Astrocyte of the hippocampus (primary cell): ENCODE data around the gene NENF.
A peak's percentile ranks its signal among the peaks of the same experiment; 100 is the strongest.
"Not testable (repeated sequence)": the region's sequence is repeated elsewhere in the genome, so short reads cannot be mapped to it uniquely, and the experiment has no call there.

ENCODE experiments used
- DNase-seq: peaks from one replicate; pipeline ENCODE4 v3.0.0; 2011; ENCODE audit warnings: low read depth, low spot score

The NENF gene

DNA sequence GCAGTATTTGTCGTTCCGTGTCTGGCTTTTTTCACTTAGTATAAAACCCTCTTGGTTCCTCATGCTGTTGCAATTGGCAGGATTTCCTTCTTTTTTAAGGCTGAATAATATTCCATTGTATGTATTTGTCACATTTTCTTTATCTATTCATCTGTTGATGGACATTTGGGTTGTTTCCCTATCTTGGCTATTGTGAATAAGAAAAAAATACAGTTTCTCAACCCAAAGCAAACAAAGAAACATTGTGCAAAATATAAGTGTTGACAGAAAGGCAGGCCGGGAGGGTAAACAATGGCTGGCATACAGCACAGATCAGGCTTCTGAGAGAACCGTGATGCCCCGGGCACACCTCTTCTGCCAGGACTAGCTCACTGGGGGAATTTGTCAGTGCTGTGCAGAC lies 26.9 kb downstream of the NENF start:
- DNase-seq, result no peak

DNA sequence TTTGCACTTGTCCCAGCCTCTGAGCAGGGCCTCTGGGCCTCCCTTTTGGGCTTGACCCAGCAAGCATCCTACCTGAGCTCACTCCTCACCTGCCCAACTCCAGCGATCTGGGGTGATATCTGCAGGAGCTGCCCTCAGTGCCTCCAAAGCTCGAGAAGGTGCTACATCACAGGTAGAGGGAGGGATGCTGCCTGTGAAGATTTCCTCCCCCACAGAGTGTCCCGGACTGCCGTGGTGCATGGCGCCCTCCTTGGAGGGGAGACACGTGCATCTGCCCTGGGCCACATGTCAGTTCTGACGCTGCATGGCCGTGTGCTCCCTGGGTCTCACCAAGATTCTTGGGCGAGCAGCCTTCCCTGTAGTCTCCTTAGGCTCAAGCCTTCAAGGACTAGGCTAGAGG lies 27.7 kb downstream of the NENF start:
- no peak for DNase-seq

DNA sequence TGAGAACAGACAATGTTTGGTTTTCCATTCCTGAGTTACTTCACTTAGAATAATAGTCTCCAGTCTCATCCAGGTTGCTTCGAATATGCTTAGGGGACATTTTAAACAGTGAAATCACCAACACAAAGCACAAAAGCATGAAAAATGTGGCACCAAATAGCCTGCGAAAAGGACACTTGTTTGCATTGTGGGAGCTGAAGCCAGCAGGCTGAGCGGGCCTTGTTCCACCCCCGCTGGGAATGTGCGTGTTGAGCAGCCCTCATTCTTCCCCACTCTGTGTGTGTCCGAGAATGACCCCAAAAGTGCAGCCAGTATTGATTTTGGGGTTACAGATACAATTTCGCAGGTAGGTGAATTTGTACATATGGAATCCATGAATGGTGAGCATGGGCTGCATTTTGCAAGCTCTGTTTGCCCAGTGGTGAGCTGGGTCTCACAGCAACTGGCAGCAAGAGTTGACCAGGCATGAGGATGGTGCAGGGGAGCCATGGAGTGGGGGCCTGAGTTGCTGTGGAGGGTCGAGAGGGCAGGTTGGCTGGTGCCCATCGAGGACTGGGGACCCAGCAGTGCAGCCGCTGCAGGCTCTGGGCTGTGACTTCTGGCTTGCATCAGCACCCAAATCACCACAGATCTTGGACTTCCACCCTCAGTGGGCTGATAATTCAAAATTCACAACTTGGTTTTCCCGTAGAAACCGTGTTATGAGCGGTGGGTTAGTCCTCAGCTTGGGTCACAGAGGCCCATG lies 29.4 kb downstream of the NENF start:
- DNase-seq, result no peak

DNA sequence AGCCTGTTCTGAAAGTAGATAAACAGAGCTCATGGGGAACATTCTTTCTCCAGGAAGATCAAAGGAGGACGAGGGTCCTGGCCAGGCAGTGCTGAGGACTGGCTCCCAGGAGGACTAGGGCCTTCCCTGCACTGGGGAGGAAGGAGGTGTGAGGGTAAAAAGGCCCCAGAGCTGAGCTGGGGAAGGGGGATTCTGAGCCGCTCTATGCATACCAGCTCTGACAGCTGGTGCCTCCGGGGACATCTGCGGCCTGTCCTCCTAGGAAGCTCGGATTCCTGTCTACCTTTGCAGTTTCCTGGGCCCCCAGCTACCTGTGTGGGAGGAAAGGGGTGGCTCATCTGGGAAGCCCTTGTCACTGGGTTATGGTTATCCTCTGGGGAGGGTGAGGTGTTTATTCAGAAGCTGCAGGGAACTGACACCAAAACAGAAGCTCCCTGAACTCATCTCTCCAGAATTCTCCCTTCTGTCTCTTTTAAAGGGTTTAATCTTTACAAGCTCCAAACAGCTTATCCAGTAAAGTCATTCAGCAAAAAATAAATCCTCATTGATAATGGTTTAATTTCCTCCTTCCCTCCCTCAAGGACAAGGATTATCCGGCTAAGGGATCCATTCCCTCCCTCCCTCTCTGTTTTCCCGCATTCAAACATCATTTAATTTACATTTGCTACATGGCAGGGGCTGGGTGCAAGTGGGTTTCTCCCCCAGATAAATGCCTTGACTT lies 31.0 kb downstream of the NENF start:
- no peak for DNase-seq

GRCh38 chr1:212465311-212465710 lies 32.6 kb downstream of the NENF start:
- no peak for DNase-seq

DNA sequence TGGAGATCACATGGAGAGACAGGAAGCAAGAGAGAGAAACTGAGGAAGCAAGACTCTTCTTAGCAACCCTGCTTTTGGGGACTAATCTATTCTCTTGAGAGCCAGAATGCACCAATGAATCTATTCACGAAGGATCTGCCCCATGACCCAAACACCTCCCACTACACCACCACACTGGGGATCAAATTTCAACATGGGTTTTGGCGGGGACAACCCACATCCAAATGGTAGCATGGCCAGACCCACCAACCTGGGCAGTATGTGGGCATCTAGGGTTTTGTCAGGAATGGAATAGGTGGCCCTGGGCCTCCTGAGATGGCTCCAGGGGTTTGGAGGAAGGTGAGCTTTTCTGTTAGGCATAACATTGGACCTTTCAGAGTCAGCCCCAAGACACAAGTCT lies 33.7 kb downstream of the NENF start:
- DNase-seq, result no peak

DNA sequence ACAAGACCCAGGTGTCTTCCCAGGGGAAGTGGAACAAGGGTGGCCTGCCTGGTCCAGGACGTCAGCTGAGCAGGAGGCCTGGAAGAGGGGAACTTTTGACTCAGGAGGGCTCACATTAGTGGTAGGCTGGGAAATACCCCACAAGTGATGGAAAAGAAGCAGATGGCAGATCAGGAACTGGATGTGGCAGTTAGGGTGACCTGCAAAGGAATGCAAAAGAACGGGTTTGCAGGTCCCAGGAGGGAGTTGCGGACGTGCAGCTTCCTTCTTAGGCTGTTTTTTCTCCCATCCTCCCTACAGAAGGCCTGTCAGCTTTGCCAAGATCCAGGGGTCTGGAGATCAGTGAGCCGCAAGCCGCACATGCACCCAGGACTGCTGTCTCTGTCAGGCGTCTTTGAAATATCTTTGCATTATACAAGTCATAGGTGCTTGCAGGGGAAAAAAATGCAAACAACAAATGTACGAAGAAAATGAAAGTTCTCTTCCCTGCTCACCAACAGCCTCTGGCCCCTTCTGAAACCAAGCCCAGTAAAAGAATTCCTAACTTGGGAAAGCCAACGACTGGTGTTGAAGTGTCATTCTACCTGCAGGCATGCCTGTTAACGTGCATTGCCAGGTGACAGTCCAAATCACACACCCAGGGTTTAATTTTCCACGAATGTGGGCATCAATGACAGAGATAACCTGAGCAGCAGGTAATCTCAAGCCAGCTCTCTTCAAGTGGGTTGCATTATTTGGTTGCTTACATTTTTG lies 34.4 kb downstream of the NENF start:
- no peak for DNase-seq

DNA sequence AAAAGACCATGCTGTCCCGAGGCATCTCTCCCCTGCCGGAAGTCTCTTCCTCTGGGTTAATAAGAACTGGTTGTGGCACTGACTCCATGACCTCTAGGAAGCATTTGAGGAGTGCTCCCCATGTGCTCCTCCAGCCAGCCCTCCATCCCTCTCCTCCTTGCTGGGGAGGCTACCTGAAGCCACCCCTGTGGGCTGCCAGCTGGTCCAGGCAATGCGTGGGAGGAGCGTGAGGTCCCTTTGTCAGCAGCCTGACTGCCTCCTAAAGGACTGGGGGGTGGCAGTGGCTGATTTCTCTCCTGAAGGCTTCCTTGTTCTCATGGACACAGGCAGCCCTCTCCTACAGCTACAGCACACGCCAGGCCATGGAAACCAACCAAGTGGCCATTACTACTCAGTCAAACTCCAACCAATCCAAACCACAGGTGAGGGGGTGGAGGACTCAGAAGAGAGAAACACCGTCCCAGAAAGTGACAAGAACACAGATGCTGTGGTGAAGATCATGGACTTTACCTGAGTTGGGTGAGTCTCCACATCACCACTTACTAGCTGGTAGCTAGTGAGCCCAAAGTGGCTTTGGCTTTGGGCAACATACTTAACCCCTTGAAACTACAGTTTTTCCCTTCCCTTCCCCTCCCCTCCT lies 35.2 kb downstream of the NENF start:
- DNase-seq, result no peak

GRCh38 chr1:212470059-212470458 lies 37.3 kb downstream of the NENF start:
- peak; percentile 98 for DNase-seq

GRCh38 chr1:212471286-212471685 lies 38.6 kb downstream of the NENF start:
- no peak for DNase-seq

DNA sequence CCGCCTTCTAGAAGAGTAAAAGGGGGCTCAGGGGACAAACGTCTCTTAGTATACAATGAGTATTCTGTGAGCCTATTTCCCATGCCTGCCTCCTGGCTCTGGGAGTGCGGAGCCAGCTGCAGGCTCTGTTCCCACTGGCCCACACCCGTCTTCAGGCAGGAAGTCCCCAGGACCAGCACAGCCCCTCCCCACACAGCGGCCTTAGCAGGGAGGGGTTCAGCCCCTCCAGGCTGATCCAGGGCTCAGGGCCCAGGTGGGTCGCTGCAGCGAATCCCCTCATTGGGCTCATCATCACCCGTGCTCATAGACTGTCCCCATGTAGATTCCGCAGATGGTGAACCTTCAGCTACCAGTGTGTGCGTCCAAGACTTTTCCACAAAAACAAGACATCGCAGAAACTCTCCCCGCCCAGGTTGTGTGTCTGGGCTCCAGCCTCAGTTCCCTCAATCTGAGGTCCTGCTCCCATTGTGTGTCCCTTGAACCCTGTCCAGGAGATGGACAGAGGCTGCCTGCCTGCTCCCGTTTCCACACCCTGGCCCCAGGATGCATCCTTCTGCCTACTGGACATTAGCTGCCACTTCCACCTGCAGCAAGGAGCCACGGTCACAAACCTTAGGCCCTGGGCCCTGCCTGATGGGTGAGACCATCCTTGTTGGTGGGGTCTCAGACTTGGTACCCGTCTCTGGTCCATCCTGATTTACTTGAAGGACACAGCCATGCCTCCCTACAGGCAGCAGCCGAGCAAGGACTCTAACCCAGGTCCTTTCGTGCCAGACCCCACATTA lies 39.4 kb downstream of the NENF start:
- no peak for DNase-seq

- no peak for DNase-seq
Measured at GRCh38 chr1:212473729-212474128, 41.0 kb downstream of the NENF start.

DNA sequence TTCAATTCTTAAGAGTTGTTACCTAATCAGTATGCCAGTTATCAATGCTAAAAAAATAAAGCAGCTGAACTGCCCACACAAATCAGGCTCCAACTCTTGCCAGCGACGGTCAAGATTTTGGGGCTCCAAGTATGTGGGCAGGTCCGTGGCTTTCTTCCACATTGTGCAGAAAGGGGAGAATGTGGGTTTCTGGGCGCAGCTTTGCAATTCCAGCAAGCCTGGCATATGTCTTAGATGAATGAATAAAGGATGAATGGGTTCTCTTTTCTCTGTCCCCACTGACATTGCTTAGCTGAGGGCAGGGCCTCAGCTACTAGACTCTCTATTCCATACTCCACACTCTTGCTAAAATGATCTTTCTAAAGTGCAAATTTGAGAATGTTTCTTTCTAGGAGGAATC lies 42.4 kb downstream of the NENF start:
- DNase-seq, result no peak

DNA sequence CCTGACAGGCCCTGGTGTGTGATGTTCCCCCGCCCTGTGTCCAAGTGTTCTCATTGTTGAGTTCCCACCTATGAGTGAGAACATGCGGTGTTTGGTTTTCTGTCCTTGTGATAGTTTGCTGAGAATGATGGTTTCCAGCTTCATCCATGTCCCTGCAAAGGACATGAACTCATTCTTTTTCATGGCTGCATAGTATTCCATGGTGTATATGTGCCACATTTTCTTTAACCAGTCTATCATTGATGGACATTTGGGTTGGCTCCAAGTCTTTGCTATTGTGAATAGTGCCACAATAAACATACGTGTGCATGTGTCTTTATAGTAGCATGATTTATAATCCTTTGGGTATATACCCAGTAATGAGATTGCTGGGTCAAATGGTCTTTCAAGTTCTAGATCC lies 43.1 kb downstream of the NENF start:
- not testable (repeated sequence) for DNase-seq

DNA sequence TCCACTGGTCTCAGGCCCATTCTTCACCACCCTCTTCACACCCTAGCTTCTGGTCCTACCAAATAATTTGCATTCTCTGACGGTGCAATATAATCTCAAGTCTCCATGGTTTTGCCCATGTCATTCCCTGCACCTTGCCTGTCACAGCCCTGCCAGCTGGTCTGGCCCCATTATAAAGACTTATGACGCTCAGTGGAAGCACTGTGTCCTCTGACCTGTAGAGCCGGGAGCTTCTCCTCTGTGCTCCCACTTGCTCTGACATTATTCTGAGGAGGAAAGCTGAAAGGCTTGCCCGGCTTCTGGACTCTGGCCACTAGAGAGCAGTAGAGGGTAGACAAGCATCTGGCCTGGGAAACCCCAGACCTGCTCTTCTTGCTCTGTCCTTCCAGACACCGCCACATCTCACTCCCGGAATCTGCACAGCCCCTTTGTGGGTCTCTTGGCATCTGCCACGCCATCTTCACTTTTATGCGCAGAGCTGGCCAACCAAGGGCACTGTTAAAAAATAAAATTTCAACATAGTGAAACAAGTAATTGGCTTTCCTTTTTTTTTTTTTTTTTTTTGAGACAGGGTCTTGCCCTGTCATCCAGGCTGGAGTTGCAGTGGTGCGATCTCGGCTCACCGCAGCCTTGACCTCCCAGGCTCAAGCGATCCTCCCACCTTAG lies 44.4 kb downstream of the NENF start:
- peak; percentile 93 for DNase-seq

DNA sequence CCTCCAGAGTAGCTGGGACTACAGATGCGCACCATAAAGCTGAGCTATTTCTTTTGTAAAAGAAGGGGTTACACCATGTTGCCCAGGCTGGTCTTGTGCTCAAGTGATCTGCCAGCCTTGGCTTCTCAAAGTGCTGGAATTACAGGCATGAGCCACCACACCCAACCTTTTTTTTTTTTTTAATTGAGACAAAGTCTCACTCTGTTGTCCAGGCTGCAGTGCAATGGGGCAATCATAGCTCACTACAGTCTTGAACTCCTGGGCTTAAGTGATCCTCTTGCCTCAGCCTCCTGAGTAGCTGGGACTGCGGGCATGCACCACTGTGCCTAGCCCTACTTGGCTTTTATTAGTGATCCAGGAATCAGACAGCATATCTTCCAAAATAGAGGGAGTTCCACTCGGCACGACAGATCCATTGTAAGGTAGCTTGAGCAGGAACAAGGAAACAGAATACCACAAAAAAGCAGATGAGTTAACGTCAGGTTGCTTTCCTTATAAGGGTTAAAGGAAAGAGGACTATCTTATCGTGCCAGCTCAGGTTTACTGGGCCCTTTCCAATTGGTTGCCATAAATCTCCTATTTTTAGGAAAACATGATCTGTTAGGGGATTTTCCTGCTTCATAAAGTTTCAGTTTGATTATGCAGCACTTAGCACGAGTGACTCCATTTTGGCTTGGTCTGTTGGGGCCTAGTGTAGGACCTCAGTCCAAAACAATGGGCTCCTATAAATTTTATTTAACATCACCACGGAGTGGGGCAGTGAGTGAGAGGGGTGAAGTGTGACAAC lies 45.2 kb downstream of the NENF start:
- DNase-seq, result no peak

DNA sequence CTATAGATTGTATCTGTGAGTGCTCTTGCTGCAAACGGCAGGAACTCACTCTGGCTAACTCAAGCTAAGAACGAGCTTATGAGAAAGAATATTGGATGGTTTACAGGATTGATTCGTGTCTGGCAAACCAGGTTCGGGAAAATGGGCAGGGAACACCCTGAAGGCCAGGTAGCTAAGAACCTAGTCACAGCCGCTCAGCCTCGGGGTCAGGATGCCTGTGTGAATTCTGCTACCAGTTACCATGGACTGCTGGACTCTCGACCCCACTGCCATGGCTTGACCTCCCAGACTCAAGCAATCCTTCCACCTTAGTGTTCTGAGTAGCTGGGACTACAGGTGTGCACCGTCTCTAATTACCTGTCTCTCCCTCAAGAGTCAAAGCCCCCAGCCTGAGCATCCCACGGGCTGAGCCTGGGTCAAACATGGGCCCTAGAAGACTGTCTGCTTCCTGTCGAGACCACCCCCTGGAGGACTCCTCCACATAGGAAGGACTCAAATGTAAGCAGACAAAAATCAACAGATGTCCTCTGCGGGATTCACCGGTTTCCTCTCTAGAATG lies 45.8 kb downstream of the NENF start:
- DNase-seq, result no peak

DNA sequence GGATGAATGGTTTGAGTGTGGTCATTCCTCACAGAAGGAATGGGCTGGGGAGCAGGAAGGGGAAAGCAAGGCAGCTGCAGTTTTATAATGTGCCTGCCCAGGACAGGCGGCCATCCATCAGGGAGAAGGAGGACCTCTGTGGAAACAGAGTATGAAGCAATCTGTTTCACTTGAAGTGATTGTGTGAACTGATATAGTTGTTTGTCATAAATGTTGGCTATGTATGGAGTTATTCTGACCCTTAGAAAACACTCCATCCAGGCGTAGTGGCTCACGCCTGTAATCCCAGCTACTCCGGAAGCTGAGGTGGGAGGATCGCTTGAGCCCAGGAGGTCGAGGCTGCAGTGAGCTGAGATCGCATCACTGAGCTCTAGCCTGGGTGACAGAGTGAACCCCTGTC lies 46.5 kb downstream of the NENF start:
- no peak for DNase-seq

DNA sequence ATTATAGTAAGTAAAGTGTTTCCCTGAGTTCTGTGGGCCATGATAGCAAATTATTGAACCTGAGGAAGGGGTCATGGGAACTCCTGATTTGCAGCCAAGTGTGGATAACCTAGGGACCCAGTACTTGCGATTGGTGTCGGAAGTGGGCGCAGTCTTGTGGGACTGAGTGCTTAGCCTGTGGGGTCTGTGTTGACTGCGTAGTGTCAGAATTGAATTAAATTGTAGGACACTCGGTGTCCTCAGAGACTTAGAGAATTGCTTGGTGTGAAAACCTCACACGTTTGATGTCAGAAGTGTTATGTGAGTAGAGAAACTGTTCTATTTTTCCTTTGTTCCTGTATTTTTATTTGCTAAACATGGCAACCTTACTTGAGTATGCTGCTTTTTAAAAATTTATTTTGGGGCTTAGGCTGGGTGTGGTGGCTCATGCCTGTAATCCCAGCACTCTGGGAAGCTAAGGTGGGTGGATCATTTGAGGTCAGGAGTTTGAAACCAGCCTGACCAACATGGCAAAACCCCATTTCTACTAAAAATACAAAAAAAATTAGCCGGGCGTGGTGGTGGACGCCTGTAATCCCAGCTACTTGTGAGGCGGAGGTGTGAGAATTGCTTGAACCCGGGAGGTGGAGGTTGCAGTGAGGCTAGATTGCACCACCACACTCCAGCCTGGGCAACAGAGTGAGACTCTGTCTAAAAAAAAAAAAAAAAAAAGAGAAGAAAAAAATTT lies 48.2 kb downstream of the NENF start:
- not testable (repeated sequence) for DNase-seq
